HCT116 (cell line): Measurements from ENCODE around the gene TMEM100. TPM values are rescaled to one million over a fixed set of nuclear protein-coding genes. Genes with fewer than 3 reads are reported as not detected.
"Not testable (repeated sequence)": the region's sequence is repeated elsewhere in the genome, so short reads cannot be mapped to it uniquely, and the experiment has no call there.

Experiments
- ATAC-seq: fragments of 200-7000 bp; cut with Tn5 transposase; 2 replicates; pipeline ENCODE4 v1.9.1; 2020; ENCODE audit warnings: mild to moderate bottlenecking, moderate library complexity
- BruUV-seq: library from RNA; stranded (reverse); fragments of 400-500 nt; replicated peaks from 2 replicates; lab custom pipeline; 2021; lab: Mats Ljungman, UMichigan
- CTCF ChIA-PET: fragments of 300-600 bp; sonication (Branson Sonifier 250); formaldehyde crosslinking; loops from one replicate; lab custom pipeline; 2021; ENCODE audit warnings: antibody characterized with exemption; lab: Charles Lee
- POLR2A ChIA-PET: fragments of 300-600, 350-600 bp; sonication (Branson Sonifier 250); formaldehyde crosslinking; loops from one replicate; lab custom pipeline; 2021; ENCODE audit warnings: antibody characterized with exemption; lab: Charles Lee
- RAD21 ChIA-PET, 2 experiments: fragments of 300-600 bp; sonication (Branson Sonifier 250); formaldehyde crosslinking; loops; one replicate each; lab custom pipeline; 2023; ENCODE audit warnings: low total read pairs in 2 of 2; ENCODE audit not compliant: uncharacterized antibody in 2 of 2, unreplicated experiment in 2 of 2, low non-redundant PET in 1 of 2; lab: Charles Lee
- DNase-seq: peaks from one replicate; pipeline ENCODE4 v3.0.0-alpha.2; 2010; ENCODE audit warnings: low read depth, low spot score
- H2AFZ ChIP-seq: fragments of 200-600 bp; shearing (Covaris generic), sonication (generic); 2 replicates; pipeline ENCODE4 v1.6.1; 2017; ENCODE audit warnings: low read depth, mixed run types, mixed read lengths, antibody characterized with exemption, low read length; ENCODE audit not compliant: poor library complexity, severe bottlenecking
- H3K27ac ChIP-seq: 2 replicates; pipeline ENCODE4 v1.5.1; 2012; ENCODE audit warnings: low read depth, low read length
- H3K27me3 ChIP-seq: fragments of 200-600 bp; sonication (generic); 2 replicates; pipeline ENCODE4 v1.6.1; 2016; ENCODE audit warnings: mixed run types, low read length, mixed read lengths; ENCODE audit not compliant: insufficient read depth
- H3K36me3 ChIP-seq, 2 experiments: fragments of 200-500 bp in 1 of 2; fragments of 200-600 bp in 1 of 2; sonication (Bioruptor generic) in 1 of 2; sonication (generic) in 1 of 2; 2 replicates each; pipeline versions ENCODE4 v1.5.1 to v1.6.1; 2014 to 2016; ENCODE audit warnings: low read length in 2 of 2, inconsistent platforms in 1 of 2, mixed read lengths in 1 of 2, mixed run types in 1 of 2; ENCODE audit not compliant: insufficient read depth in 2 of 2, control insufficient read depth in 1 of 2
- H3K4me1 ChIP-seq, 2 experiments: fragments of 200-600 bp in 1 of 2; sonication (generic) in 1 of 2; 2 replicates each; pipeline versions ENCODE4 v1.5.1 to v1.6.1; 2012 to 2017; ENCODE audit warnings: low read length in 2 of 2, inconsistent platforms in 1 of 2, mild to moderate bottlenecking in 1 of 2, mixed read lengths in 1 of 2, mixed run types in 1 of 2, moderate library complexity in 1 of 2; ENCODE audit not compliant: insufficient read depth in 2 of 2, control insufficient read depth in 1 of 2
- H3K4me2 ChIP-seq: fragments of 200-600 bp; sonication (generic); 2 replicates; pipeline ENCODE4 v1.6.1; 2017; ENCODE audit warnings: mixed run types, low read length, mixed read lengths
- H3K4me3 ChIP-seq, 2 experiments: fragments of 200-600 bp in 1 of 2; sonication (generic) in 1 of 2; replicated peaks in 1 of 2; 2 replicates each; pipeline ENCODE4 v1.5.1; 2011 to 2016; ENCODE audit warnings: low read length in 2 of 2, control low read depth in 1 of 2, low read depth in 1 of 2, mild to moderate bottlenecking in 1 of 2, mixed read lengths in 1 of 2, mixed run types in 1 of 2
- H3K79me2 ChIP-seq: fragments of 200-600 bp; sonication (generic); 2 replicates; pipeline ENCODE4 v1.6.1; 2017; ENCODE audit warnings: mild to moderate bottlenecking, mixed run types, low read length, moderate library complexity, mixed read lengths; ENCODE audit not compliant: insufficient read depth
- H3K9ac ChIP-seq: fragments of 200-600 bp; sonication (generic); 2 replicates; pipeline ENCODE4 v1.6.1; 2016; ENCODE audit warnings: low read length, mixed read lengths
- H3K9me2 ChIP-seq: fragments of 200-600 bp; sonication (generic), shearing (Covaris generic); 2 replicates; pipeline ENCODE4 v1.6.1; 2017; ENCODE audit warnings: mixed run types, mild to moderate bottlenecking, moderate library complexity; ENCODE audit not compliant: insufficient read depth
- H3K9me3 ChIP-seq, 2 experiments: fragments of 200-500 bp in 1 of 2; fragments of 200-600 bp in 1 of 2; sonication (Bioruptor generic) in 1 of 2; sonication (generic) in 1 of 2; 2 replicates each; pipeline ENCODE4 v1.6.1; 2014 to 2017; ENCODE audit warnings: low read length in 2 of 2, mixed read lengths in 2 of 2, inconsistent platforms in 1 of 2, low read depth in 1 of 2, mild to moderate bottlenecking in 1 of 2, mixed run types in 1 of 2, moderate library complexity in 1 of 2; ENCODE audit not compliant: control insufficient read depth in 1 of 2, insufficient read depth in 1 of 2
- H4K20me1 ChIP-seq: fragments of 200-600 bp; sonication (generic), shearing (Covaris generic); 2 replicates; pipeline ENCODE4 v1.6.1; 2017; ENCODE audit warnings: mixed run types, mild to moderate bottlenecking, moderate library complexity; ENCODE audit not compliant: insufficient read depth
- intact Hi-C: fragments of 100-400 bp; cut with micrococcal nuclease; formaldehyde crosslinking; loops from 2 replicates; pipeline ENCODE4 v1.10.0; 2022
- total RNA-seq: library from RNA; stranded (reverse); gene quantifications from one replicate; pipeline ENCODE4 v1.2.1, GENCODE V29; 2021; ENCODE audit not compliant: unreplicated experiment

The TMEM100 gene
- total RNA-seq, 1 experiment from 2014 or later: not detected

DNA sequence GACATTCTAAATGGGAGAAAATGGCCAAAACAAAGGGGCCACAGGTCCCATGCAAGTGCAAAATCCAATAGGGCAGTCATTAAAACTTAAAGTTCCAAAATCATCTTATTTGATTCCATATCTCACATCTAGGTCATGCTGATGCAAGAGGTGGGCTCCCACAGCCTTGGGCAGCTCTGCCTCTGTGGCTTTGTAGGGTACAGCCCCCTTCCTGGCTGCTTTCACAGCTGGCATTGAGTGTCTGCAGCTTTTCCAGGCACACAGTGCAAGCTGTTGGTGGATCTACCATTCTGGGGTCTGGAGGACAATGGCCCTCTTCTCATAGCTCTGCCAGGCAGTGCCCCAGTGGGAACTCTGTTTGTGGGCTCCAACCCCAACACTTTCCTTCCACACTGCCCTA, 50.7 kb downstream of the TMEM100 start:
- CTCF ChIA-PET, RAD21 ChIA-PET, H2AFZ ChIP-seq, H3K4me2 ChIP-seq, ATAC-seq, H3K9me3 ChIP-seq, H3K4me1 ChIP-seq, intact Hi-C loops, POLR2A ChIA-PET, H3K4me3 ChIP-seq, H3K9ac ChIP-seq, BruUV-seq, H4K20me1 ChIP-seq, H3K9me2 ChIP-seq, DNase-seq, H3K36me3 ChIP-seq, H3K27ac ChIP-seq, H3K79me2 ChIP-seq: not testable (repeated sequence)
- H3K27me3 ChIP-seq: peaks cover 64% of the 10 kb centered on the region

Other genes with a start within 250 kb of the TMEM100 start
- gene SMIM36, start 211.4 kb downstream of the TMEM100 start, total RNA-seq: 0.37 TPM
- gene PCTP, start 28.2 kb upstream of the TMEM100 start, total RNA-seq: 16.3 TPM